Panc1 (cell line): ENCODE measurements around the gene SRGAP2B.
"Not testable (repeated sequence)": the region's sequence is repeated elsewhere in the genome, so short reads cannot be mapped to it uniquely, and the experiment has no call there.

Experiments used
- POLR2AphosphoS5 ChIP-seq: IDR thresholded peaks from 2 replicates; pipeline ENCODE4 v1.6.1; 2012; ENCODE audit warnings: mild to moderate bottlenecking, low read depth, low read length, moderate library complexity
- SIN3A ChIP-seq: IDR thresholded peaks from 2 replicates; pipeline ENCODE4 v1.6.1; 2012; ENCODE audit warnings: low read depth, mild to moderate bottlenecking, low read length, moderate library complexity, borderline replicate concordance; ENCODE audit not compliant: insufficient read depth
- TF ChIP-seq, protein P1 (sequence below): fragments of 450-650 bp; IDR thresholded peaks from 2 replicates; pipeline ENCODE4 v1.5.1; 2017; ENCODE audit warnings: mild to moderate bottlenecking
- TF ChIP-seq, protein P2 (sequence below), 2 experiments: IDR thresholded peaks; 2 replicates each; pipeline ENCODE4 v1.6.1; 2011 to 2012; ENCODE audit warnings: low read depth in 2 of 2, control low read depth in 1 of 2, low read length in 1 of 2, mild to moderate bottlenecking in 1 of 2, moderate library complexity in 1 of 2; ENCODE audit not compliant: insufficient read depth in 1 of 2

DNA sequence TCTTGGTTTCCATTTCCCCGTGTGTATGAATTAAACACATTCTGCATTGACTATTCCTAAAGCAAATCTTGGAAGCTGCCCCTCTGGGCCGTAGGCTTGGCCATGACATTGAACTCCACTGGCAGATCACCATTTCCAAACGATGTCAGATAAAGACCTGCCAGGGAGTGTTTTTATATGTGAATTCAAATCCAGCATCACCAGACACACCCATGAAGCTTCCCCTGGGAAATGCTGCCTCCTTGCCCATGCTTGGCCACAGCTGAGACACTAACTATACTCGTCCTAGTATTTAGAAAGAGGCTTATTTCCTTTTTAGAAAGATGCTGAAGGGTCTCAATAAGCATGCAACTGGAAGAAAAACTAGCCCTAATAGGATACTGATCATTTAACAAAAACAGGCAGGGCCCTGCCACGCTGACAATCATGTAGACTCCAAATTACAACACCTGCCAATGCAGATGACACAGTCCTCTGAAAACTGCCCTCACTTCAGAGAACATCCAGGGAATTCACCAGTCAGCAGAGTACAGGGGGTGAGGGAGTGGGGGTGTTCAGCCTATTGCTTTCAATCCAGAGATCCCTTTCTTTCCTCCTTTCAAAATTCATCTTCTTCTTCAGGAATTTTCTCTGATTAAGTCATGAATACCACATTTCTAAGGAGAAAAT lies 94.9 kb downstream of the SRGAP2B start:
- TF ChIP-seq, protein P1, sequence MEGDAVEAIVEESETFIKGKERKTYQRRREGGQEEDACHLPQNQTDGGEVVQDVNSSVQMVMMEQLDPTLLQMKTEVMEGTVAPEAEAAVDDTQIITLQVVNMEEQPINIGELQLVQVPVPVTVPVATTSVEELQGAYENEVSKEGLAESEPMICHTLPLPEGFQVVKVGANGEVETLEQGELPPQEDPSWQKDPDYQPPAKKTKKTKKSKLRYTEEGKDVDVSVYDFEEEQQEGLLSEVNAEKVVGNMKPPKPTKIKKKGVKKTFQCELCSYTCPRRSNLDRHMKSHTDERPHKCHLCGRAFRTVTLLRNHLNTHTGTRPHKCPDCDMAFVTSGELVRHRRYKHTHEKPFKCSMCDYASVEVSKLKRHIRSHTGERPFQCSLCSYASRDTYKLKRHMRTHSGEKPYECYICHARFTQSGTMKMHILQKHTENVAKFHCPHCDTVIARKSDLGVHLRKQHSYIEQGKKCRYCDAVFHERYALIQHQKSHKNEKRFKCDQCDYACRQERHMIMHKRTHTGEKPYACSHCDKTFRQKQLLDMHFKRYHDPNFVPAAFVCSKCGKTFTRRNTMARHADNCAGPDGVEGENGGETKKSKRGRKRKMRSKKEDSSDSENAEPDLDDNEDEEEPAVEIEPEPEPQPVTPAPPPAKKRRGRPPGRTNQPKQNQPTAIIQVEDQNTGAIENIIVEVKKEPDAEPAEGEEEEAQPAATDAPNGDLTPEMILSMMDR = not testable (repeated sequence)
- not testable (repeated sequence) for TF ChIP-seq SIN3A, POLR2AphosphoS5
- TF ChIP-seq, protein P2, sequence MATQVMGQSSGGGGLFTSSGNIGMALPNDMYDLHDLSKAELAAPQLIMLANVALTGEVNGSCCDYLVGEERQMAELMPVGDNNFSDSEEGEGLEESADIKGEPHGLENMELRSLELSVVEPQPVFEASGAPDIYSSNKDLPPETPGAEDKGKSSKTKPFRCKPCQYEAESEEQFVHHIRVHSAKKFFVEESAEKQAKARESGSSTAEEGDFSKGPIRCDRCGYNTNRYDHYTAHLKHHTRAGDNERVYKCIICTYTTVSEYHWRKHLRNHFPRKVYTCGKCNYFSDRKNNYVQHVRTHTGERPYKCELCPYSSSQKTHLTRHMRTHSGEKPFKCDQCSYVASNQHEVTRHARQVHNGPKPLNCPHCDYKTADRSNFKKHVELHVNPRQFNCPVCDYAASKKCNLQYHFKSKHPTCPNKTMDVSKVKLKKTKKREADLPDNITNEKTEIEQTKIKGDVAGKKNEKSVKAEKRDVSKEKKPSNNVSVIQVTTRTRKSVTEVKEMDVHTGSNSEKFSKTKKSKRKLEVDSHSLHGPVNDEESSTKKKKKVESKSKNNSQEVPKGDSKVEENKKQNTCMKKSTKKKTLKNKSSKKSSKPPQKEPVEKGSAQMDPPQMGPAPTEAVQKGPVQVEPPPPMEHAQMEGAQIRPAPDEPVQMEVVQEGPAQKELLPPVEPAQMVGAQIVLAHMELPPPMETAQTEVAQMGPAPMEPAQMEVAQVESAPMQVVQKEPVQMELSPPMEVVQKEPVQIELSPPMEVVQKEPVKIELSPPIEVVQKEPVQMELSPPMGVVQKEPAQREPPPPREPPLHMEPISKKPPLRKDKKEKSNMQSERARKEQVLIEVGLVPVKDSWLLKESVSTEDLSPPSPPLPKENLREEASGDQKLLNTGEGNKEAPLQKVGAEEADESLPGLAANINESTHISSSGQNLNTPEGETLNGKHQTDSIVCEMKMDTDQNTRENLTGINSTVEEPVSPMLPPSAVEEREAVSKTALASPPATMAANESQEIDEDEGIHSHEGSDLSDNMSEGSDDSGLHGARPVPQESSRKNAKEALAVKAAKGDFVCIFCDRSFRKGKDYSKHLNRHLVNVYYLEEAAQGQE (IDR thresholded peaks at IDR 0.05; ENCODE audit: insufficient read depth in 1 of 2, low read depth in 2 of 2, low read length in 1 of 2) = not testable (repeated sequence)
